Measurements from ENCODE around the gene TAF11L14. TPM values are rescaled to one million over a fixed set of nuclear protein-coding genes. Genes with fewer than 3 reads are reported as not detected.

The TAF11L14 gene
- total RNA-seq, 1 donor from 2014 or later = not detected

DNA sequence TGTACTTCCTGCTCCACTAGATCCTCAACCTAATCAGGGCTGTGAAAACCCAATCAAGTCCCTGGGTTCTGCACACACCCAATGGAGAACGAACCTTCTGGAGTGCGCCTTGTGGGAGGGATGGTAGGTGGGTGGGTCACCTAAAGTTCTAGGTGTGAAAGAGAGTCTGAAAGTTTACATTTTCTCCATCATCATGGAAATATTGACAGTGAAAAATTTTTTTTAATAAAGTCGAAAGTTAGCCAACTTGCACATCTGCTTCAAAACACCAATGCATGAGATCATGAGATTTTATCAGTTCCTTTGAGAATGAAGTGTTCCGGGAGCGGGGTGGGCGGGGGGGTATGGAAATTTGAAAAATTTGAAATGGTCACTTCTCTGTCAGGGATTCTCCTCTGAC lies 21.7 kb downstream of the TAF11L14 start:
- Histone ChIP-seq H3K4me1 (no peaks in the 10 kb centered on the region), H3K9me3 (ENCODE audit: low read depth) (no peaks in the 10 kb centered on the region), H3K4me3 (no peak overlapping the region), H3K9ac (no peak overlapping the region), H3K27ac (no peak overlapping the region), H3K79me2 (ENCODE audit: low read depth) (no peaks in the 10 kb centered on the region), H4K20me1 (ENCODE audit: low read depth) (no peaks in the 10 kb centered on the region), H3K27me3 (no peaks in the 10 kb centered on the region), H3K36me3 (no peaks in the 10 kb centered on the region), H2AFZ (replicated peaks) (no peak overlapping the region), H3K4me2 (no peak overlapping the region), H3F3A (ENCODE audit: low read depth) (no peaks in the 10 kb centered on the region)
- no peaks in the 10 kb centered on the region for H3K36me3 Mint-ChIP-seq
- peaks cover 12% of the 10 kb centered on the region for H3K9me3 Mint-ChIP-seq
- no peak for DNase-seq (ENCODE audit: low spot score)
- peaks cover 8% of the 10 kb centered on the region for H3K27me3 Mint-ChIP-seq (ENCODE audit: insufficient read depth, low read depth)
- no peak overlapping the region for H3K27ac Mint-ChIP-seq
- no peaks in the 10 kb centered on the region for H3K4me1 Mint-ChIP-seq
- TF ChIP-seq EZH2 (IDR thresholded peaks at IDR 0.05) = no peak
- no peak for TF ChIP-seq EZH2phosphoT487 (IDR thresholded peaks at IDR 0.05)
- TF ChIP-seq CTCF (IDR thresholded peaks at IDR 0.05) = no peak
- H3K4me3 Mint-ChIP-seq = no peak overlapping the region

DNA sequence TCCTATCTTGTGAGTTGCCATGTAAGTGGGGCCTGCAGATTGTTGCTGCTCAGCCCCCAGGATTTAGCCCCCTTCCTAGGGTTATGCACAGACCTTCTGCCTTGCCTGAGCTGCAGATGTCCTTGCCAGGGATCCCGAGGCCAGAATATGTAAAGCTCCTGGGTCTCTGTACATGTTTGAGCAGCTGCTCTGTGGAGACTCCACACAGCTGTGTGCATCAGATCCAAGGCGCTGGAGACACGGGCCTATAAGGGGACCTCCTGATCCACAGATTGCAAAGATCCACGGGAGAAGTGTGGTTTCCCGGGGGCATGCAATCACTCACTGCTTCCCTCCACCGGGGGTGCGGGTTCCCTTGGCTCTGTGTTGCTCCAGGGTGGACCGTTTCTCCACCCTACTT lies 28.9 kb downstream of the TAF11L14 start:
- Mint-ChIP-seq H3K27me3 (ENCODE audit: insufficient read depth, low read depth) (peaks cover 4% of the 10 kb centered on the region), H3K27ac (no peak overlapping the region), H3K9me3 (peaks cover 12% of the 10 kb centered on the region), H3K4me1 (peaks cover 3% of the 10 kb centered on the region), H3K36me3 (no peaks in the 10 kb centered on the region), H3K4me3 (no peak overlapping the region)
- no peak for DNase-seq (ENCODE audit: low spot score)
- Histone ChIP-seq H3K4me2 (no peak overlapping the region), H2AFZ (replicated peaks) (no peak overlapping the region), H3F3A (ENCODE audit: low read depth) (peaks cover 2% of the 10 kb centered on the region), H3K4me3 (no peak overlapping the region), H3K27me3 (no peaks in the 10 kb centered on the region), H3K36me3 (no peaks in the 10 kb centered on the region), H4K20me1 (ENCODE audit: low read depth) (no peaks in the 10 kb centered on the region), H3K79me2 (ENCODE audit: low read depth) (no peaks in the 10 kb centered on the region), H3K9me3 (ENCODE audit: low read depth) (no peaks in the 10 kb centered on the region), H3K9ac (no peak overlapping the region), H3K27ac (no peak overlapping the region), H3K4me1 (peaks cover 12% of the 10 kb centered on the region)
- no peak for TF ChIP-seq EZH2phosphoT487 (IDR thresholded peaks at IDR 0.05)
- TF ChIP-seq EZH2 (IDR thresholded peaks at IDR 0.05) = no peak
- TF ChIP-seq CTCF (IDR thresholded peaks at IDR 0.05) = no peak

GRCh38 chr5:17665836-17666235 lies 31.6 kb downstream of the TAF11L14 start:
- Histone ChIP-seq H3F3A (ENCODE audit: low read depth) (peaks cover 2% of the 10 kb centered on the region), H3K9me3 (ENCODE audit: low read depth) (no peaks in the 10 kb centered on the region), H2AFZ (replicated peaks) (no peak overlapping the region), H3K27ac (no peak overlapping the region), H3K4me1 (peaks cover 12% of the 10 kb centered on the region), H3K36me3 (no peaks in the 10 kb centered on the region), H3K27me3 (no peaks in the 10 kb centered on the region), H3K9ac (no peak overlapping the region), H3K4me3 (no peak overlapping the region), H4K20me1 (ENCODE audit: low read depth) (no peaks in the 10 kb centered on the region), H3K4me2 (no peak overlapping the region), H3K79me2 (ENCODE audit: low read depth) (no peaks in the 10 kb centered on the region)
- DNase-seq (ENCODE audit: low spot score) = no peak
- peaks cover 3% of the 10 kb centered on the region for H3K4me1 Mint-ChIP-seq
- no peaks in the 10 kb centered on the region for H3K27me3 Mint-ChIP-seq (ENCODE audit: insufficient read depth, low read depth)
- no peak overlapping the region for H3K4me3 Mint-ChIP-seq
- H3K27ac Mint-ChIP-seq = no peak overlapping the region
- peaks cover 10% of the 10 kb centered on the region for H3K9me3 Mint-ChIP-seq
- no peak for TF ChIP-seq EZH2phosphoT487 (IDR thresholded peaks at IDR 0.05)
- TF ChIP-seq EZH2 (IDR thresholded peaks at IDR 0.05) = no peak
- TF ChIP-seq CTCF (IDR thresholded peaks at IDR 0.05) = no peak
- peaks cover 2% of the 10 kb centered on the region for H3K36me3 Mint-ChIP-seq
